ENCODE results near the gene DPH7.
"Not testable (repeated sequence)": the region's sequence is repeated elsewhere in the genome, so short reads cannot be mapped to it uniquely, and the experiment has no call there.

DPH7 gene

GRCh38 chr9:137516144-137516917, 62.4 kb downstream of the DPH7 start:
- DNase-seq: no peak

- no peak for DNase-seq
Measured at GRCh38 chr9:137515338-137515724, 63.4 kb downstream of the DPH7 start.

GRCh38 chr9:137514691-137515337, 63.9 kb downstream of the DPH7 start:
- no peak for DNase-seq

- not testable (repeated sequence) for DNase-seq
Measured at GRCh38 chr9:137513801-137514570, 64.7 kb downstream of the DPH7 start.

GRCh38 chr9:137513136-137513535, 65.6 kb downstream of the DPH7 start:
- DNase-seq: not testable (repeated sequence)

- no peak for DNase-seq
Measured at GRCh38 chr9:137511758-137512463, 66.8 kb downstream of the DPH7 start.

- not testable (repeated sequence) for DNase-seq
Measured at GRCh38 chr9:137511126-137511525, 67.6 kb downstream of the DPH7 start.

- no peak for DNase-seq
Measured at GRCh38 chr9:137509198-137509597, 69.5 kb downstream of the DPH7 start.

GRCh38 chr9:137506702-137507171, 72.0 kb downstream of the DPH7 start:
- no peak for DNase-seq

GRCh38 chr9:137506274-137506673, 72.5 kb downstream of the DPH7 start:
- DNase-seq: no peak

GRCh38 chr9:137505421-137506140, 73.1 kb downstream of the DPH7 start:
- DNase-seq: no peak
